ENCODE data around the gene CLTA. TPM values are rescaled to one million over a fixed set of nuclear protein-coding genes. Genes with fewer than 3 reads are reported as not detected.

The CLTA gene
- polyA plus RNA-seq, 1 experiment = 364 TPM

DNA sequence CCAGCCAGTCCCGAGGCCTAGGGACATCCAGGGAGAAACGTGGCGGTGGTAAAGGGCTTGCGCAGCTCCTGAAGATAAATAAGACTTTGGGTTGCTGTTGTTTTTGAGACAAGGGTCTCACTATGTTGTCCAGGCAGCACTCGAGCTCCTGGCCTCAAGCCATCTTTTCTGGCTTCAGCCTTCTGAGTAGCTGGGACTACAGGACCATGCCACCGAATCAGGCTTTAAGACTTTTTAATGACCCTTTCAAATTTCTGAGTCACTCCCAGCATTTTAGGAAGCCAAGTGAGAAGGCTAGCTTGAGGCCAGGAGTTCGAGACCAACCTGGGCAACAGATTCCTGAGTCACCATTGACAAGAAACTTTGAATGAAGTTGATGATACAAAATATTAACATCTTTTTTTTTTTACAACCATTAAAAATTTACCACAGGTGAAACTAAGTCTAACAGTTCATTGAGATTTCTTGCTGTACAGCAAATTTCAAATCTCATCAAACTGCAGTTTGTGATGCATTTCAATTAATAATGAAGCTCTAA is 68.3 kb downstream of the CLTA start:
- Histone ChIP-seq H3K27me3 (ENCODE audit: control insufficient read depth, insufficient read depth, low read length) (no peaks in the 10 kb centered on the region), H3K9me3 (ENCODE audit: control insufficient read depth, insufficient read depth, low read length) (no peaks in the 10 kb centered on the region), H3K27ac (ENCODE audit: low read depth, low read length) (peak overlapping the region; percentile 88), H3K4me3 (ENCODE audit: low read depth, low read length) (peak overlapping the region; percentile 82)
- DNase-seq (ENCODE audit: low read depth, low spot score) = no peak
- TF ChIP-seq, protein P1, sequence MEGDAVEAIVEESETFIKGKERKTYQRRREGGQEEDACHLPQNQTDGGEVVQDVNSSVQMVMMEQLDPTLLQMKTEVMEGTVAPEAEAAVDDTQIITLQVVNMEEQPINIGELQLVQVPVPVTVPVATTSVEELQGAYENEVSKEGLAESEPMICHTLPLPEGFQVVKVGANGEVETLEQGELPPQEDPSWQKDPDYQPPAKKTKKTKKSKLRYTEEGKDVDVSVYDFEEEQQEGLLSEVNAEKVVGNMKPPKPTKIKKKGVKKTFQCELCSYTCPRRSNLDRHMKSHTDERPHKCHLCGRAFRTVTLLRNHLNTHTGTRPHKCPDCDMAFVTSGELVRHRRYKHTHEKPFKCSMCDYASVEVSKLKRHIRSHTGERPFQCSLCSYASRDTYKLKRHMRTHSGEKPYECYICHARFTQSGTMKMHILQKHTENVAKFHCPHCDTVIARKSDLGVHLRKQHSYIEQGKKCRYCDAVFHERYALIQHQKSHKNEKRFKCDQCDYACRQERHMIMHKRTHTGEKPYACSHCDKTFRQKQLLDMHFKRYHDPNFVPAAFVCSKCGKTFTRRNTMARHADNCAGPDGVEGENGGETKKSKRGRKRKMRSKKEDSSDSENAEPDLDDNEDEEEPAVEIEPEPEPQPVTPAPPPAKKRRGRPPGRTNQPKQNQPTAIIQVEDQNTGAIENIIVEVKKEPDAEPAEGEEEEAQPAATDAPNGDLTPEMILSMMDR (IDR thresholded peaks at IDR 0.05; ENCODE audit: low read depth, low read length) = no peak
- POLR2A ChIA-PET = interaction anchor here (0.5 to 1.7 kb wide), 12 partner anchors 8 to 871 kb away, joined by 3 to 14 read pairs (median 4); no protein-coding TSS in a partner anchor
- CTCF ChIA-PET = interaction anchor here (0.7 to 2.1 kb wide), 3 partner anchors 11 to 237 kb away, joined by 3 to 22 read pairs (median 4); no protein-coding TSS in a partner anchor

Other genes starting within 250 kb of the CLTA start
- gene OR2S2, start 232.8 kb upstream of the CLTA start, polyA plus RNA-seq (2011; rRNA removed) = 0.46 and 1.1 TPM in 2 replicates
- gene RECK, start 154.0 kb upstream of the CLTA start, polyA plus RNA-seq (2011; rRNA removed) = 103 and 112 TPM in 2 replicates
- 108 and 115 TPM in 2 replicates for gene GLIPR2, start 54.2 kb upstream of the CLTA start, polyA plus RNA-seq (2011; rRNA removed)
- gene CCIN, start 21.5 kb upstream of the CLTA start, polyA plus RNA-seq (2011; rRNA removed) = 0.48 and 0.71 TPM in 2 replicates
- 16.4 and 17.4 TPM in 2 replicates for gene GNE, start 67.5 kb downstream of the CLTA start, polyA plus RNA-seq (2011; rRNA removed)
- gene RNF38, start 209.3 kb downstream of the CLTA start, polyA plus RNA-seq (2011; rRNA removed) = 18.0 and 18.3 TPM in 2 replicates

Measured in AG04450 (cell line).